GM23338 (cell line): ENCODE measurements around the gene TFPI. TPM values are rescaled to one million over a fixed set of nuclear protein-coding genes. Genes with fewer than 3 reads are reported as not detected.

ENCODE experiments used
- ATAC-seq: fragments of 200-7000 bp; cut with Tn5 transposase; 3 replicates; pipeline ENCODE4 v1.9.1; 2020
- DNase-seq: peaks from one replicate; pipeline ENCODE4 v3.0.0-alpha.2; 2015; ENCODE audit warnings: low spot score
- H2AFZ ChIP-seq: fragments of 200-600 bp; sonication (generic); 2 replicates; pipeline ENCODE4 v1.8.0; 2016; ENCODE audit warnings: antibody characterized with exemption, mild to moderate bottlenecking, moderate library complexity
- H3F3A ChIP-seq: fragments of 200-600 bp; sonication (generic); replicated peaks from 2 replicates; pipeline ENCODE4 v1.8.0; 2017; ENCODE audit warnings: antibody characterized with exemption, mixed run types, low read depth
- H3K27ac ChIP-seq: fragments of 200-600 bp; sonication (generic); 2 replicates; pipeline ENCODE4 v1.6.1; 2016; ENCODE audit warnings: low read depth
- H3K27me3 ChIP-seq: fragments of 200-600 bp; sonication (generic); 2 replicates; pipeline ENCODE4 v1.8.0; 2016; ENCODE audit warnings: mild to moderate bottlenecking, mixed run types, moderate library complexity; ENCODE audit not compliant: insufficient read depth
- H3K36me3 ChIP-seq: fragments of 200-600 bp; sonication (generic); 2 replicates; pipeline ENCODE4 v1.8.0; 2016; ENCODE audit warnings: mild to moderate bottlenecking; ENCODE audit not compliant: insufficient read depth
- H3K4me1 ChIP-seq: fragments of 200-600 bp; sonication (generic); 2 replicates; pipeline ENCODE4 v1.8.0; 2016; ENCODE audit warnings: mild to moderate bottlenecking, moderate library complexity; ENCODE audit not compliant: insufficient read depth
- H3K4me2 ChIP-seq: fragments of 200-600 bp; sonication (generic); 2 replicates; pipeline ENCODE4 v1.7.1; 2017; ENCODE audit warnings: mixed run types
- H3K4me3 ChIP-seq: fragments of 200-600 bp; sonication (generic); 2 replicates; pipeline ENCODE4 v1.6.1; 2016; ENCODE audit warnings: mixed run types
- H3K79me2 ChIP-seq: fragments of 200-600 bp; sonication (generic); replicated peaks from 2 replicates; pipeline ENCODE4 v1.8.0; 2017; ENCODE audit warnings: mild to moderate bottlenecking; ENCODE audit not compliant: insufficient read depth
- H3K9me2 ChIP-seq: fragments of 200-600 bp; sonication (generic); 2 replicates; pipeline ENCODE4 v1.8.0; 2017; ENCODE audit not compliant: insufficient read depth
- H4K20me1 ChIP-seq: fragments of 200-600 bp; sonication (generic); replicated peaks from 2 replicates; pipeline ENCODE4 v1.8.0; 2017; ENCODE audit warnings: mild to moderate bottlenecking; ENCODE audit not compliant: insufficient read depth
- H3K27ac Mint-ChIP-seq: 2 replicates; pipeline ENCODE4 v1.8.0; 2020; ENCODE audit warnings: inconsistent platforms, mild to moderate bottlenecking, moderate library complexity, mixed read lengths
- H3K27me3 Mint-ChIP-seq: 3 replicates; pipeline ENCODE4 v1.8.0; 2022; ENCODE audit warnings: low read depth, mild to moderate bottlenecking, moderate library complexity, mixed read lengths, inconsistent platforms; ENCODE audit not compliant: insufficient read depth, poor library complexity
- H3K36me3 Mint-ChIP-seq: 3 replicates; pipeline ENCODE4 v1.8.0; 2021; ENCODE audit warnings: low read depth, mild to moderate bottlenecking, inconsistent platforms, moderate library complexity, mixed read lengths
- H3K4me1 Mint-ChIP-seq: 3 replicates; pipeline ENCODE4 v1.8.0; 2020; ENCODE audit warnings: mild to moderate bottlenecking, inconsistent platforms, mixed read lengths
- H3K4me3 Mint-ChIP-seq: 3 replicates; pipeline ENCODE4 v1.8.0; 2021; ENCODE audit warnings: moderate library complexity, mild to moderate bottlenecking, inconsistent platforms, mixed read lengths
- H3K9me3 Mint-ChIP-seq: 3 replicates; pipeline ENCODE4 v1.8.0; 2020; ENCODE audit warnings: moderate library complexity, mild to moderate bottlenecking, inconsistent platforms, mixed read lengths
- CREB1 ChIP-seq: fragments of 250-450 bp; sonication (Bioruptor Pico); IDR thresholded peaks from 2 replicates; pipeline ENCODE4 v1.5.0; 2020; ENCODE audit warnings: low read depth, mild to moderate bottlenecking, moderate library complexity
- ETS1 ChIP-seq: IDR thresholded peaks from 2 replicates; pipeline ENCODE4 v1.6.1; 2016; ENCODE audit warnings: antibody characterized with exemption
- EZH2 ChIP-seq: fragments of 200-600 bp; sonication (generic); IDR thresholded peaks from one replicate; pipeline ENCODE4 v1.8.0; 2017; ENCODE audit warnings: antibody characterized with exemption, mild to moderate bottlenecking, low read depth; ENCODE audit not compliant: unreplicated experiment
- EZH2phosphoT487 ChIP-seq: fragments of 200-600 bp; sonication (generic); IDR thresholded peaks from one replicate; pipeline ENCODE4 v1.8.1; 2018; ENCODE audit warnings: antibody characterized with exemption; ENCODE audit not compliant: unreplicated experiment
- JUNB ChIP-seq: IDR thresholded peaks from one replicate; pipeline ENCODE4 v1.6.1; 2016; ENCODE audit warnings: antibody characterized with exemption; ENCODE audit not compliant: unreplicated experiment
- NANOG ChIP-seq: IDR thresholded peaks from 2 replicates; pipeline ENCODE4 v1.6.1; 2016; ENCODE audit warnings: antibody characterized with exemption, borderline replicate concordance
- POLR2AphosphoS5 ChIP-seq: IDR thresholded peaks from 2 replicates; pipeline ENCODE4 v1.6.1; 2016; ENCODE audit warnings: antibody characterized with exemption, low read depth
- REST ChIP-seq: IDR thresholded peaks from one replicate; pipeline ENCODE4 v1.6.1; 2018; ENCODE audit warnings: antibody characterized with exemption; ENCODE audit not compliant: unreplicated experiment
- STAT1 ChIP-seq: IDR thresholded peaks from one replicate; pipeline ENCODE4 v1.6.1; 2016; ENCODE audit warnings: antibody characterized with exemption; ENCODE audit not compliant: unreplicated experiment
- ZNF114 ChIP-seq: fragments of 250-450 bp; sonication (Bioruptor Pico); IDR thresholded peaks from 2 replicates; pipeline ENCODE4 v1.5.0; 2020; ENCODE audit warnings: mild to moderate bottlenecking, moderate library complexity
- ZNF331 ChIP-seq: fragments of 250-450 bp; sonication (Bioruptor Pico); IDR thresholded peaks from 2 replicates; pipeline ENCODE4 v1.5.0; 2020; ENCODE audit warnings: low read depth, mild to moderate bottlenecking, moderate library complexity
- polyA plus RNA-seq: library from polyadenylated mRNA; unstranded; fragments of >200 nt; fragmentation: Nextera tagmentation; extraction: Ambion mirVana; gene quantifications from 2 replicates; pipeline ENCODE4 v1.2.1, GENCODE V29; 2016
- total RNA-seq: library from RNA; depleted of rRNA; stranded (reverse); fragments of >200 nt; shearing (Covaris generic); gene quantifications from 2 replicates; pipeline ENCODE4 v1.2.3, GENCODE V29; 2014
- TF ChIP-seq, protein P1 (sequence below): fragments of 250-450 bp; sonication (Bioruptor Pico); IDR thresholded peaks from 2 replicates; pipeline ENCODE4 v1.5.0; 2020; ENCODE audit warnings: mild to moderate bottlenecking, moderate library complexity
- TF ChIP-seq, protein P2 (sequence below), 2 experiments: fragments of 200-600 bp in 1 of 2; sonication (generic) in 1 of 2; conservative IDR thresholded peaks; 2 replicates each; pipeline versions ENCODE4 v1.5.1 to v1.6.1; 2016 to 2017; ENCODE audit warnings: antibody characterized with exemption in 2 of 2, low read depth in 2 of 2, mild to moderate bottlenecking in 2 of 2, moderate library complexity in 1 of 2

Gene TFPI
- total and polyA plus RNA-seq, 2 experiments from 2014 or later: 1.8 to 1.9 TPM

DNA sequence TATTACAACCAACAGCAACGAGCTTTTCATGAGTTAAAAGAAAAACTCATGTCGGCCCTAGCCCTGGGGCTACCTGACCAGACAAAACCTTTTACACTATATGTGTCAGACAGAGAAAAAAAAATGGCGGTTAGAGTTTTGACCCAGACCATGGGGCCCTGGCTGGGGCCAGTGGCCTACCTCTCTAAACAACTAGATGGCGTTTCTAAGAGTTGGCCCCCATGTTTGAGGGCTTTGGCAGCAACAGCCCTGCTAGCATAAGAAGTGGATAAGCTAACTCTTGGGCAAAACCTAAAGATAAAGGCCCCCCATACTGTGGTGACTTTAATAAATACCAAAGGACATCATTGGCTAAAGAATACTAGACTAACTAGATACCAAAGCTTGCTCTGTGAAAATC is 39.3 kb downstream of the TFPI start:
- Mint-ChIP-seq H3K36me3 (peaks cover 26% of the 10 kb centered on the region), H3K27ac (no peak overlapping the region), H3K4me1 (peaks cover 35% of the 10 kb centered on the region), H3K9me3 (peaks cover 23% of the 10 kb centered on the region), H3K27me3 (no peaks in the 10 kb centered on the region), H3K4me3 (no peak overlapping the region)
- no peaks in the 10 kb centered on the region for H3K79me2 ChIP-seq
- no peak overlapping the region for H3K27ac ChIP-seq
- ATAC-seq (no peak), DNase-seq (no peak)
- H4K20me1 ChIP-seq: no peaks in the 10 kb centered on the region
- no peak overlapping the region for H2AFZ ChIP-seq
- H3K27me3 ChIP-seq: no peaks in the 10 kb centered on the region
- no peaks in the 10 kb centered on the region; the same call in 1 of the 2 replicates for H3K36me3 ChIP-seq
- no peaks in the 10 kb centered on the region for H3F3A ChIP-seq
- H3K4me3 ChIP-seq: no peak overlapping the region
- peaks cover 31% of the 10 kb centered on the region for H3K4me1 ChIP-seq
- no peak overlapping the region for H3K4me2 ChIP-seq
- H3K9me2 ChIP-seq: peaks cover 11% of the 10 kb centered on the region; the same call in 1 of the 2 replicates
- TF ChIP-seq CREB1 (CRISPR knock-in tag) (no peak), POLR2AphosphoS5 (no peak), STAT1 (no peak), REST (no peak), ETS1 (no peak), EZH2 (no peak), ZNF114 (no peak), ZNF331 (CRISPR knock-in tag) (no peak), EZH2phosphoT487 (no peak), JUNB (no peak), NANOG (no peak)
- TF ChIP-seq, protein P1, sequence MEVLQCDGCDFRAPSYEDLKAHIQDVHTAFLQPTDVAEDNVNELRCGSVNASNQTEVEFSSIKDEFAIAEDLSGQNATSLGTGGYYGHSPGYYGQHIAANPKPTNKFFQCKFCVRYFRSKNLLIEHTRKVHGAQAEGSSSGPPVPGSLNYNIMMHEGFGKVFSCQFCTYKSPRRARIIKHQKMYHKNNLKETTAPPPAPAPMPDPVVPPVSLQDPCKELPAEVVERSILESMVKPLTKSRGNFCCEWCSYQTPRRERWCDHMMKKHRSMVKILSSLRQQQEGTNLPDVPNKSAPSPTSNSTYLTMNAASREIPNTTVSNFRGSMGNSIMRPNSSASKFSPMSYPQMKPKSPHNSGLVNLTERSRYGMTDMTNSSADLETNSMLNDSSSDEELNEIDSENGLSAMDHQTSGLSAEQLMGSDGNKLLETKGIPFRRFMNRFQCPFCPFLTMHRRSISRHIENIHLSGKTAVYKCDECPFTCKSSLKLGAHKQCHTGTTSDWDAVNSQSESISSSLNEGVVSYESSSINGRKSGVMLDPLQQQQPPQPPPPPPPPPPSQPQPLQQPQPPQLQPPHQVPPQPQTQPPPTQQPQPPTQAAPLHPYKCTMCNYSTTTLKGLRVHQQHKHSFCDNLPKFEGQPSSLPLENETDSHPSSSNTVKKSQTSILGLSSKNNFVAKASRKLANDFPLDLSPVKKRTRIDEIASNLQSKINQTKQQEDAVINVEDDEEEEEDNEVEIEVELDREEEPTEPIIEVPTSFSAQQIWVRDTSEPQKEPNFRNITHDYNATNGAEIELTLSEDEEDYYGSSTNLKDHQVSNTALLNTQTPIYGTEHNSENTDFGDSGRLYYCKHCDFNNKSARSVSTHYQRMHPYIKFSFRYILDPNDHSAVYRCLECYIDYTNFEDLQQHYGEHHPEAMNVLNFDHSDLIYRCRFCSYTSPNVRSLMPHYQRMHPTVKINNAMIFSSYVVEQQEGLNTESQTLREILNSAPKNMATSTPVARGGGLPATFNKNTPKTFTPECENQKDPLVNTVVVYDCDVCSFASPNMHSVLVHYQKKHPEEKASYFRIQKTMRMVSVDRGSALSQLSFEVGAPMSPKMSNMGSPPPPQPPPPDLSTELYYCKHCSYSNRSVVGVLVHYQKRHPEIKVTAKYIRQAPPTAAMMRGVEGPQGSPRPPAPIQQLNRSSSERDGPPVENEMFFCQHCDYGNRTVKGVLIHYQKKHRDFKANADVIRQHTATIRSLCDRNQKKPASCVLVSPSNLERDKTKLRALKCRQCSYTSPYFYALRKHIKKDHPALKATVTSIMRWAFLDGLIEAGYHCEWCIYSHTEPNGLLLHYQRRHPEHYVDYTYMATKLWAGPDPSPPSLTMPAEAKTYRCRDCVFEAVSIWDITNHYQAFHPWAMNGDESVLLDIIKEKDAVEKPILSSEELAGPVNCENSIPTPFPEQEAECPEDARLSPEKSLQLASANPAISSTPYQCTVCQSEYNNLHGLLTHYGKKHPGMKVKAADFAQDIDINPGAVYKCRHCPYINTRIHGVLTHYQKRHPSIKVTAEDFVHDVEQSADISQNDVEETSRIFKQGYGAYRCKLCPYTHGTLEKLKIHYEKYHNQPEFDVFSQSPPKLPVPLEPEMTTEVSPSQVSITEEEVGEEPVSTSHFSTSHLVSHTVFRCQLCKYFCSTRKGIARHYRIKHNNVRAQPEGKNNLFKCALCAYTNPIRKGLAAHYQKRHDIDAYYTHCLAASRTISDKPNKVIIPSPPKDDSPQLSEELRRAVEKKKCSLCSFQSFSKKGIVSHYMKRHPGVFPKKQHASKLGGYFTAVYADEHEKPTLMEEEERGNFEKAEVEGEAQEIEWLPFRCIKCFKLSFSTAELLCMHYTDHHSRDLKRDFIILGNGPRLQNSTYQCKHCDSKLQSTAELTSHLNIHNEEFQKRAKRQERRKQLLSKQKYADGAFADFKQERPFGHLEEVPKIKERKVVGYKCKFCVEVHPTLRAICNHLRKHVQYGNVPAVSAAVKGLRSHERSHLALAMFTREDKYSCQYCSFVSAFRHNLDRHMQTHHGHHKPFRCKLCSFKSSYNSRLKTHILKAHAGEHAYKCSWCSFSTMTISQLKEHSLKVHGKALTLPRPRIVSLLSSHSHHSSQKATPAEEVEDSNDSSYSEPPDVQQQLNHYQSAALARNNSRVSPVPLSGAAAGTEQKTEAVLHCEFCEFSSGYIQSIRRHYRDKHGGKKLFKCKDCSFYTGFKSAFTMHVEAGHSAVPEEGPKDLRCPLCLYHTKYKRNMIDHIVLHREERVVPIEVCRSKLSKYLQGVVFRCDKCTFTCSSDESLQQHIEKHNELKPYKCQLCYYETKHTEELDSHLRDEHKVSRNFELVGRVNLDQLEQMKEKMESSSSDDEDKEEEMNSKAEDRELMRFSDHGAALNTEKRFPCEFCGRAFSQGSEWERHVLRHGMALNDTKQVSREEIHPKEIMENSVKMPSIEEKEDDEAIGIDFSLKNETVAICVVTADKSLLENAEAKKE (CRISPR knock-in tag): no peak
- TF ChIP-seq, protein P2, sequence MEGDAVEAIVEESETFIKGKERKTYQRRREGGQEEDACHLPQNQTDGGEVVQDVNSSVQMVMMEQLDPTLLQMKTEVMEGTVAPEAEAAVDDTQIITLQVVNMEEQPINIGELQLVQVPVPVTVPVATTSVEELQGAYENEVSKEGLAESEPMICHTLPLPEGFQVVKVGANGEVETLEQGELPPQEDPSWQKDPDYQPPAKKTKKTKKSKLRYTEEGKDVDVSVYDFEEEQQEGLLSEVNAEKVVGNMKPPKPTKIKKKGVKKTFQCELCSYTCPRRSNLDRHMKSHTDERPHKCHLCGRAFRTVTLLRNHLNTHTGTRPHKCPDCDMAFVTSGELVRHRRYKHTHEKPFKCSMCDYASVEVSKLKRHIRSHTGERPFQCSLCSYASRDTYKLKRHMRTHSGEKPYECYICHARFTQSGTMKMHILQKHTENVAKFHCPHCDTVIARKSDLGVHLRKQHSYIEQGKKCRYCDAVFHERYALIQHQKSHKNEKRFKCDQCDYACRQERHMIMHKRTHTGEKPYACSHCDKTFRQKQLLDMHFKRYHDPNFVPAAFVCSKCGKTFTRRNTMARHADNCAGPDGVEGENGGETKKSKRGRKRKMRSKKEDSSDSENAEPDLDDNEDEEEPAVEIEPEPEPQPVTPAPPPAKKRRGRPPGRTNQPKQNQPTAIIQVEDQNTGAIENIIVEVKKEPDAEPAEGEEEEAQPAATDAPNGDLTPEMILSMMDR (conservative IDR thresholded peaks at IDR 0.05; ENCODE audit: low read depth in 2 of 2): no peak
